HEK293 (cell line): ENCODE data around the gene MKLN1.

Experiments used
- ZBTB10 ChIP-seq: fragments of 450-650 bp; formaldehyde crosslinking; IDR thresholded peaks from 2 replicates; pipeline ENCODE4 v1.5.1; 2016; ENCODE audit warnings: missing biosample characterization, missing genetic modification characterization
- ZFP41 ChIP-seq: fragments of 450-650 bp; formaldehyde crosslinking; IDR thresholded peaks from 2 replicates; pipeline ENCODE4 v1.5.1; 2016; ENCODE audit warnings: missing biosample characterization, missing genetic modification characterization, borderline replicate concordance
- ZNF248 ChIP-seq: fragments of 450-650 bp; formaldehyde crosslinking; IDR thresholded peaks from 2 replicates; pipeline ENCODE4 v1.5.1; 2017; ENCODE audit warnings: missing biosample characterization, missing genetic modification characterization
- ZNF514 ChIP-seq: fragments of 450-650 bp; formaldehyde crosslinking; IDR thresholded peaks from 2 replicates; pipeline ENCODE4 v1.5.1; 2016; ENCODE audit warnings: missing biosample characterization, missing genetic modification characterization
- ZNF768 ChIP-seq: fragments of 450-650 bp; formaldehyde crosslinking; IDR thresholded peaks from 2 replicates; pipeline ENCODE4 v1.5.1; 2018; ENCODE audit warnings: missing biosample characterization, mild to moderate bottlenecking, missing genetic modification characterization
- TF ChIP-seq, protein P1 (sequence below): fragments of 450-650 bp; formaldehyde crosslinking; conservative IDR thresholded peaks from 2 replicates; pipeline ENCODE4 v1.5.1; 2016; ENCODE audit warnings: low read depth, missing biosample characterization, missing genetic modification characterization
- TF ChIP-seq, protein P2 (sequence below): fragments of 450-650 bp; formaldehyde crosslinking; IDR thresholded peaks from 2 replicates; pipeline ENCODE4 v1.5.1; 2016; ENCODE audit warnings: missing biosample characterization, missing genetic modification characterization

- TF ChIP-seq ZNF514 (tag by site-specific recombination) (no peak), ZNF768 (tag by site-specific recombination) (no peak), ZBTB10 (no peak), ZNF248 (tag by site-specific recombination) (no peak), ZFP41 (tag by site-specific recombination) (no peak)
- TF ChIP-seq, protein P1, sequence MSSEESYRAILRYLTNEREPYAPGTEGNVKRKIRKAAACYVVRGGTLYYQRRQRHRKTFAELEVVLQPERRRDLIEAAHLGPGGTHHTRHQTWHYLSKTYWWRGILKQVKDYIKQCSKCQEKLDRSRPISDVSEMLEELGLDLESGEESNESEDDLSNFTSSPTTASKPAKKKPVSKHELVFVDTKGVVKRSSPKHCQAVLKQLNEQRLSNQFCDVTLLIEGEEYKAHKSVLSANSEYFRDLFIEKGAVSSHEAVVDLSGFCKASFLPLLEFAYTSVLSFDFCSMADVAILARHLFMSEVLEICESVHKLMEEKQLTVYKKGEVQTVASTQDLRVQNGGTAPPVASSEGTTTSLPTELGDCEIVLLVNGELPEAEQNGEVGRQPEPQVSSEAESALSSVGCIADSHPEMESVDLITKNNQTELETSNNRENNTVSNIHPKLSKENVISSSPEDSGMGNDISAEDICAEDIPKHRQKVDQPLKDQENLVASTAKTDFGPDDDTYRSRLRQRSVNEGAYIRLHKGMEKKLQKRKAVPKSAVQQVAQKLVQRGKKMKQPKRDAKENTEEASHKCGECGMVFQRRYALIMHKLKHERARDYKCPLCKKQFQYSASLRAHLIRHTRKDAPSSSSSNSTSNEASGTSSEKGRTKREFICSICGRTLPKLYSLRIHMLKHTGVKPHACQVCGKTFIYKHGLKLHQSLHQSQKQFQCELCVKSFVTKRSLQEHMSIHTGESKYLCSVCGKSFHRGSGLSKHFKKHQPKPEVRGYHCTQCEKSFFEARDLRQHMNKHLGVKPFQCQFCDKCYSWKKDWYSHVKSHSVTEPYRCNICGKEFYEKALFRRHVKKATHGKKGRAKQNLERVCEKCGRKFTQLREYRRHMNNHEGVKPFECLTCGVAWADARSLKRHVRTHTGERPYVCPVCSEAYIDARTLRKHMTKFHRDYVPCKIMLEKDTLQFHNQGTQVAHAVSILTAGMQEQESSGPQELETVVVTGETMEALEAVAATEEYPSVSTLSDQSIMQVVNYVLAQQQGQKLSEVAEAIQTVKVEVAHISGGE (tag by site-specific recombination): no peak
- TF ChIP-seq, protein P2, sequence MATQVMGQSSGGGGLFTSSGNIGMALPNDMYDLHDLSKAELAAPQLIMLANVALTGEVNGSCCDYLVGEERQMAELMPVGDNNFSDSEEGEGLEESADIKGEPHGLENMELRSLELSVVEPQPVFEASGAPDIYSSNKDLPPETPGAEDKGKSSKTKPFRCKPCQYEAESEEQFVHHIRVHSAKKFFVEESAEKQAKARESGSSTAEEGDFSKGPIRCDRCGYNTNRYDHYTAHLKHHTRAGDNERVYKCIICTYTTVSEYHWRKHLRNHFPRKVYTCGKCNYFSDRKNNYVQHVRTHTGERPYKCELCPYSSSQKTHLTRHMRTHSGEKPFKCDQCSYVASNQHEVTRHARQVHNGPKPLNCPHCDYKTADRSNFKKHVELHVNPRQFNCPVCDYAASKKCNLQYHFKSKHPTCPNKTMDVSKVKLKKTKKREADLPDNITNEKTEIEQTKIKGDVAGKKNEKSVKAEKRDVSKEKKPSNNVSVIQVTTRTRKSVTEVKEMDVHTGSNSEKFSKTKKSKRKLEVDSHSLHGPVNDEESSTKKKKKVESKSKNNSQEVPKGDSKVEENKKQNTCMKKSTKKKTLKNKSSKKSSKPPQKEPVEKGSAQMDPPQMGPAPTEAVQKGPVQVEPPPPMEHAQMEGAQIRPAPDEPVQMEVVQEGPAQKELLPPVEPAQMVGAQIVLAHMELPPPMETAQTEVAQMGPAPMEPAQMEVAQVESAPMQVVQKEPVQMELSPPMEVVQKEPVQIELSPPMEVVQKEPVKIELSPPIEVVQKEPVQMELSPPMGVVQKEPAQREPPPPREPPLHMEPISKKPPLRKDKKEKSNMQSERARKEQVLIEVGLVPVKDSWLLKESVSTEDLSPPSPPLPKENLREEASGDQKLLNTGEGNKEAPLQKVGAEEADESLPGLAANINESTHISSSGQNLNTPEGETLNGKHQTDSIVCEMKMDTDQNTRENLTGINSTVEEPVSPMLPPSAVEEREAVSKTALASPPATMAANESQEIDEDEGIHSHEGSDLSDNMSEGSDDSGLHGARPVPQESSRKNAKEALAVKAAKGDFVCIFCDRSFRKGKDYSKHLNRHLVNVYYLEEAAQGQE (tag by site-specific recombination): no peak
These were observed 121.8 kb downstream of the MKLN1 start for GRCh38 chr7:131449373-131449902.
